Panc1 (cell line): Measurements from ENCODE around the gene PRRT4. TPM values are rescaled to one million over a fixed set of nuclear protein-coding genes. Genes with fewer than 3 reads are reported as not detected.

Experiments used
- ATAC-seq: fragments of 200-7000 bp; cut with Tn5 transposase; 2 replicates; pipeline ENCODE4 v1.9.1; 2020; ENCODE audit warnings: mild to moderate bottlenecking, moderate library complexity
- BruUV-seq: library from RNA; stranded (reverse); fragments of 400-500 nt; replicated peaks from 2 replicates; lab custom pipeline; 2021; lab: Mats Ljungman, UMichigan
- CTCF ChIA-PET: fragments of 300-600 bp; sonication (Branson Sonifier 250); formaldehyde crosslinking; loops from one replicate; lab custom pipeline; 2022; ENCODE audit warnings: antibody characterized with exemption; lab: Charles Lee
- POLR2A ChIA-PET: fragments of 300-600 bp; sonication (Branson Sonifier 250); formaldehyde crosslinking; loops from one replicate; lab custom pipeline; 2022; ENCODE audit warnings: antibody characterized with exemption; lab: Charles Lee
- DNase-seq: peaks from one replicate; pipeline ENCODE4 v3.0.0-alpha.2; 2010; ENCODE audit warnings: low read depth, low spot score
- H3K27ac ChIP-seq: 2 replicates; pipeline ENCODE4 v1.5.1; 2011; ENCODE audit warnings: mild to moderate bottlenecking, low read length, inconsistent platforms
- H3K27me3 ChIP-seq: fragments of 200-500 bp; sonication (Bioruptor generic); 2 replicates; pipeline ENCODE4 v1.6.0; 2014; ENCODE audit warnings: low read length, inconsistent platforms; ENCODE audit not compliant: control insufficient read depth, insufficient read depth
- H3K36me3 ChIP-seq: fragments of 200-500 bp; sonication (Bioruptor generic); 2 replicates; pipeline ENCODE4 v1.5.1; 2014; ENCODE audit warnings: inconsistent platforms, mild to moderate bottlenecking, low read length, moderate library complexity; ENCODE audit not compliant: control insufficient read depth, insufficient read depth
- H3K4me1 ChIP-seq: 2 replicates; pipeline ENCODE4 v1.5.1; 2011; ENCODE audit warnings: inconsistent platforms, mild to moderate bottlenecking, low read length, moderate library complexity; ENCODE audit not compliant: control insufficient read depth, insufficient read depth
- H3K4me3 ChIP-seq, 2 experiments: 2 replicates each; pipeline ENCODE4 v1.5.1; 2011 to 2012; ENCODE audit warnings: low read depth in 2 of 2, low read length in 2 of 2, mild to moderate bottlenecking in 2 of 2, inconsistent platforms in 1 of 2, moderate library complexity in 1 of 2
- H3K9me3 ChIP-seq: fragments of 200-500 bp; sonication (Bioruptor generic); 2 replicates; pipeline ENCODE4 v1.5.1; 2014; ENCODE audit warnings: low read depth, mild to moderate bottlenecking, inconsistent platforms, low read length, moderate library complexity; ENCODE audit not compliant: control insufficient read depth, insufficient read depth
- POLR2AphosphoS5 ChIP-seq: IDR thresholded peaks from 2 replicates; pipeline ENCODE4 v1.6.1; 2012; ENCODE audit warnings: mild to moderate bottlenecking, low read depth, low read length, moderate library complexity
- SIN3A ChIP-seq: IDR thresholded peaks from 2 replicates; pipeline ENCODE4 v1.6.1; 2012; ENCODE audit warnings: low read depth, mild to moderate bottlenecking, low read length, moderate library complexity, borderline replicate concordance; ENCODE audit not compliant: insufficient read depth
- TCF7L2 ChIP-seq: IDR thresholded peaks from 2 replicates; pipeline ENCODE4 v1.6.1; 2011; ENCODE audit warnings: mild to moderate bottlenecking, low read depth, low read length, inconsistent platforms
- in situ Hi-C: cut with HindIII; loops from 2 replicates; pipeline ENCODE4 v1.10.0; 2016; ENCODE audit warnings: low sequenced_read_pairs, low pct_unique_long_range_greater_than_20kb
- intact Hi-C: fragments of 100-400 bp; cut with micrococcal nuclease; formaldehyde crosslinking; loops from one replicate; pipeline ENCODE4 v1.10.0; 2022; ENCODE audit not compliant: unreplicated experiment
- total RNA-seq: library from RNA; stranded (reverse); gene quantifications from one replicate; pipeline ENCODE4 v1.2.1, GENCODE V29; 2021; ENCODE audit not compliant: unreplicated experiment
- TF ChIP-seq, protein P1 (sequence below): fragments of 450-650 bp; IDR thresholded peaks from 2 replicates; pipeline ENCODE4 v1.5.1; 2017; ENCODE audit warnings: mild to moderate bottlenecking
- TF ChIP-seq, protein P2 (sequence below), 2 experiments: IDR thresholded peaks; 2 replicates each; pipeline ENCODE4 v1.6.1; 2011 to 2012; ENCODE audit warnings: low read depth in 2 of 2, control low read depth in 1 of 2, low read length in 1 of 2, mild to moderate bottlenecking in 1 of 2, moderate library complexity in 1 of 2; ENCODE audit not compliant: insufficient read depth in 1 of 2

PRRT4 gene
- total RNA-seq, 1 experiment from 2014 or later, result 0.77 TPM

DNA sequence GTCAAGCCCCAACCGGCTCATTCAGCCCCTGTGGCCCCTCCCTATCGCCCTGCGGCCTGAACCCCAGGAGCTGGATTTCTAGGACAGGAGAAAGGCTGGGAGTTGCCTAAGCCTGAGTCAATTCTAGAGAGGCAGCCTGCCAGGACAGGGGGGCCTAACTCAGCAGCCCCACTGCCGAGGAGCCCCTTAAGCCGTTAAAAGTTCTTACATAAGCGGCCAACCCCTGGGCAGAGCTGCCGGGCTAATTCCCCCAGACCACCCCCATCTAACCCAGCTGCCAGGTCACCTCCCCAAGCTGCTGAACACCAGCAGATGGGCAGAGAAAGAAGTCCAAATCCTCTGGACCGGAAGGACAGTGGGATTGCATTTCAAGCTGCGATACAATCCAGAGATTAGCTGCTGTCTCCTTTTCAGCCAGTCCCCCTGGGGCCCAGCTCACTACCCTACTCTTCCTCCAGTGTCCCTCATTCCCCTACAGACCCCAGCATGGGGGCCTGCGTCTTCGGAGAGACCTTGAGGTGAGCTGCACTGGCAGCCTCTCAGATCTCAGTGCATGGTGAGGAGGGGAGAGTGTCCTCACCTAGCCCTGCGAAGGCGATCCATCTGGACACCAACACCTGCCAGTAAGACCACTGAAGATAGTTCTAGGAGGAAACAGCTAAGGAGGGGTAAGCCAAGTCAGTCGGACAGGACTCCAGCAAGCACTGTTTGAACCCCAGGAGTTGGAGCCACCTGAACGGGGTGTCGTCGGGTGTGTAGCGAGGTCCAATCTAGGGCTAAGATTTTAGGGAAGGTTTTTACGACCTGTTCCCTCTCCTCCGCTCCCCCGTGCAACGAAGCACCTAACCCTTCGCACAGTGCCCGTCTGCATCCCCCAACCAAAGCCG lies 47.5 kb upstream of the PRRT4 start:
- peaks cover 35% of the 10 kb centered on the region for H3K4me1 ChIP-seq
- ATAC-seq (no peak), DNase-seq (no peak)
- in situ Hi-C loops, result no loop called here
- BruUV-seq, result TSS peak; percentile 63
- H3K36me3 ChIP-seq, result no peaks in the 10 kb centered on the region; the same call in 1 of the 2 replicates
- peak overlapping the region; percentile 82 to 86 for H3K4me3 ChIP-seq
- intact Hi-C loops, result no loop called here
- no peaks in the 10 kb centered on the region for H3K9me3 ChIP-seq
- CTCF ChIA-PET, result interaction anchor here (0.6 to 0.8 kb wide), 3 partner anchors 12 to 19 kb away, joined by 3 to 5 read pairs (median 3); no protein-coding TSS in a partner anchor
- no peaks in the 10 kb centered on the region for H3K27me3 ChIP-seq
- peak overlapping the region; percentile 85 for H3K27ac ChIP-seq
- TF ChIP-seq POLR2AphosphoS5 (no peak), TCF7L2 (no peak), SIN3A (no peak)
- TF ChIP-seq, protein P1, sequence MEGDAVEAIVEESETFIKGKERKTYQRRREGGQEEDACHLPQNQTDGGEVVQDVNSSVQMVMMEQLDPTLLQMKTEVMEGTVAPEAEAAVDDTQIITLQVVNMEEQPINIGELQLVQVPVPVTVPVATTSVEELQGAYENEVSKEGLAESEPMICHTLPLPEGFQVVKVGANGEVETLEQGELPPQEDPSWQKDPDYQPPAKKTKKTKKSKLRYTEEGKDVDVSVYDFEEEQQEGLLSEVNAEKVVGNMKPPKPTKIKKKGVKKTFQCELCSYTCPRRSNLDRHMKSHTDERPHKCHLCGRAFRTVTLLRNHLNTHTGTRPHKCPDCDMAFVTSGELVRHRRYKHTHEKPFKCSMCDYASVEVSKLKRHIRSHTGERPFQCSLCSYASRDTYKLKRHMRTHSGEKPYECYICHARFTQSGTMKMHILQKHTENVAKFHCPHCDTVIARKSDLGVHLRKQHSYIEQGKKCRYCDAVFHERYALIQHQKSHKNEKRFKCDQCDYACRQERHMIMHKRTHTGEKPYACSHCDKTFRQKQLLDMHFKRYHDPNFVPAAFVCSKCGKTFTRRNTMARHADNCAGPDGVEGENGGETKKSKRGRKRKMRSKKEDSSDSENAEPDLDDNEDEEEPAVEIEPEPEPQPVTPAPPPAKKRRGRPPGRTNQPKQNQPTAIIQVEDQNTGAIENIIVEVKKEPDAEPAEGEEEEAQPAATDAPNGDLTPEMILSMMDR, result no peak
- TF ChIP-seq, protein P2, sequence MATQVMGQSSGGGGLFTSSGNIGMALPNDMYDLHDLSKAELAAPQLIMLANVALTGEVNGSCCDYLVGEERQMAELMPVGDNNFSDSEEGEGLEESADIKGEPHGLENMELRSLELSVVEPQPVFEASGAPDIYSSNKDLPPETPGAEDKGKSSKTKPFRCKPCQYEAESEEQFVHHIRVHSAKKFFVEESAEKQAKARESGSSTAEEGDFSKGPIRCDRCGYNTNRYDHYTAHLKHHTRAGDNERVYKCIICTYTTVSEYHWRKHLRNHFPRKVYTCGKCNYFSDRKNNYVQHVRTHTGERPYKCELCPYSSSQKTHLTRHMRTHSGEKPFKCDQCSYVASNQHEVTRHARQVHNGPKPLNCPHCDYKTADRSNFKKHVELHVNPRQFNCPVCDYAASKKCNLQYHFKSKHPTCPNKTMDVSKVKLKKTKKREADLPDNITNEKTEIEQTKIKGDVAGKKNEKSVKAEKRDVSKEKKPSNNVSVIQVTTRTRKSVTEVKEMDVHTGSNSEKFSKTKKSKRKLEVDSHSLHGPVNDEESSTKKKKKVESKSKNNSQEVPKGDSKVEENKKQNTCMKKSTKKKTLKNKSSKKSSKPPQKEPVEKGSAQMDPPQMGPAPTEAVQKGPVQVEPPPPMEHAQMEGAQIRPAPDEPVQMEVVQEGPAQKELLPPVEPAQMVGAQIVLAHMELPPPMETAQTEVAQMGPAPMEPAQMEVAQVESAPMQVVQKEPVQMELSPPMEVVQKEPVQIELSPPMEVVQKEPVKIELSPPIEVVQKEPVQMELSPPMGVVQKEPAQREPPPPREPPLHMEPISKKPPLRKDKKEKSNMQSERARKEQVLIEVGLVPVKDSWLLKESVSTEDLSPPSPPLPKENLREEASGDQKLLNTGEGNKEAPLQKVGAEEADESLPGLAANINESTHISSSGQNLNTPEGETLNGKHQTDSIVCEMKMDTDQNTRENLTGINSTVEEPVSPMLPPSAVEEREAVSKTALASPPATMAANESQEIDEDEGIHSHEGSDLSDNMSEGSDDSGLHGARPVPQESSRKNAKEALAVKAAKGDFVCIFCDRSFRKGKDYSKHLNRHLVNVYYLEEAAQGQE (IDR thresholded peaks at IDR 0.05; ENCODE audit: insufficient read depth in 1 of 2, low read depth in 2 of 2, low read length in 1 of 2), result no peak
- POLR2A ChIA-PET, result interaction anchor here (0.6 kb wide), 1 partner anchor 67 kb away, joined by 4 read pairs; the partner anchor contains the start of gene METTL2B

DNA sequence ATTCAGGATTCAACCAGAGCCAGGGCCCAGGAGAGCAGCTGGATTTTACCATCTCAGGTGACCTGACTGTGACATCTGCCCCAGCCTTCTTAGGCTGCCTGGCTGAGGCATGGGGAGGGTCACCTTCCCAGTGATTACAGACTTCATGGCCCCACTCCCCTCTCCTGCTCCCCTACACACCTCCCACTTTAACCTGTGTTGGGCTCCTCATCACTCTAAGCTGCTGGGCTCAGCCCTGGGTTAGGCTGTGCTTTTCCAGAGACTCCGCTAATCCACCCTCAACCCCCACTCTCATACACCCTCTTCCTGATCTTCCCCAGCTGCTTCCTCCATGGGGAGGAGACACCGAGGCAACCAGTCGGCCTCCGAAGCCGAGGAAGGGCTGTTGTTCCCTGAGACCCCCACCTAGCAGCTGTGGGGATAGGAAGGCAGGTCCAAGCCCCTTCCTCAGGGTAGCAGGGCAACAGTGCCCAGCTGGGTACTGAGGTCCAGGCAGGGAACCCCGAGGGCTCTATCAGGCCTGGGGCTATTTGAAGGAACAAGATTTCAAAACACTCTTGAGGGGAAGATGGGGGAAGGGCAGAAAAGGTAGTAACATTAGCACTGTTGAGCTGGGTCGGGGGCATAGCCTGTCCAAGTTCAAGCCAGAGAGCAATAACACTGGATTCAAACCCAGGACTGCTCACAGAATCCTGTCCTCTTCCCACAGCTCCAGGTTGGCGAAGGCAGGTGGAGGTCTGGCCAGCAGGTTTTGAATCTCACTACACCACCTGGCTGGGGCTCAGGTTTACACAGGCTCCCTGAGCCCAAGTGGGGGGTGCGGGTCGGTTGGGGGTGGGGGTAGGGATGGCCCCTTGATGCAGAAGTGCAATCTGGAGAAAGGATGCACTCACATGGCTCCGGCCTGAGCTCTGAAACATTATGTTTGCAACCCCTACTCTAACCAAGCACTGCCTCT lies 46.5 kb upstream of the PRRT4 start:
- BruUV-seq, result no TSS peak
- no peaks in the 10 kb centered on the region; the same call in 1 of the 2 replicates for H3K36me3 ChIP-seq
- in situ Hi-C loops (no loop called here), intact Hi-C loops (no loop called here)
- H3K27me3 ChIP-seq, result no peaks in the 10 kb centered on the region
- ChIA-PET CTCF (interaction anchor here (0.6 to 1.2 kb wide), 5 partner anchors 9 to 66 kb away, joined by 3 to 4 read pairs (median 3); no protein-coding TSS in a partner anchor), POLR2A (no interaction called here)
- no peak overlapping the region for H3K27ac ChIP-seq
- ATAC-seq (no peak), DNase-seq (no peak)
- TF ChIP-seq, protein P2 (IDR thresholded peaks at IDR 0.05; ENCODE audit: insufficient read depth in 1 of 2, low read depth in 2 of 2, low read length in 1 of 2), result no peak
- no peak for TF ChIP-seq SIN3A
- TF ChIP-seq POLR2AphosphoS5, result no peak
- TF ChIP-seq, protein P1, result no peak
- no peak for TF ChIP-seq TCF7L2
- H3K4me3 ChIP-seq, result peak overlapping the region in 1 of 2 experiments; percentile 86; a peak in 2 of 4 replicates
- peaks cover 35% of the 10 kb centered on the region for H3K4me1 ChIP-seq
- no peaks in the 10 kb centered on the region for H3K9me3 ChIP-seq
